ENCODE results near the gene KCNMA1. TPM values are rescaled to one million over a fixed set of nuclear protein-coding genes. Genes with fewer than 3 reads are reported as not detected.

KCNMA1 gene
- total and polyA plus RNA-seq, 7 donors = 15.3 to 427 (median 256) TPM

- Histone ChIP-seq H3K27me3 (no peaks in the 10 kb centered on the region), H3K36me3 (no peaks in the 10 kb centered on the region), H3K27ac (no peak overlapping the region), H3K4me1 (no peaks in the 10 kb centered on the region), H3K4me3 (no peak overlapping the region), H3K9me3 (peaks cover 0 to 5% (median 0%) of the 10 kb centered on the region in 4 donors)
- intact Hi-C loops (cut with DNase I) = no loop called here
- TF ChIP-seq EP300 (IDR thresholded peaks at IDR 0.05) (no peak), POLR2AphosphoS5 (IDR thresholded peaks at IDR 0.05) (no peak)
- TF ChIP-seq, protein P1, sequence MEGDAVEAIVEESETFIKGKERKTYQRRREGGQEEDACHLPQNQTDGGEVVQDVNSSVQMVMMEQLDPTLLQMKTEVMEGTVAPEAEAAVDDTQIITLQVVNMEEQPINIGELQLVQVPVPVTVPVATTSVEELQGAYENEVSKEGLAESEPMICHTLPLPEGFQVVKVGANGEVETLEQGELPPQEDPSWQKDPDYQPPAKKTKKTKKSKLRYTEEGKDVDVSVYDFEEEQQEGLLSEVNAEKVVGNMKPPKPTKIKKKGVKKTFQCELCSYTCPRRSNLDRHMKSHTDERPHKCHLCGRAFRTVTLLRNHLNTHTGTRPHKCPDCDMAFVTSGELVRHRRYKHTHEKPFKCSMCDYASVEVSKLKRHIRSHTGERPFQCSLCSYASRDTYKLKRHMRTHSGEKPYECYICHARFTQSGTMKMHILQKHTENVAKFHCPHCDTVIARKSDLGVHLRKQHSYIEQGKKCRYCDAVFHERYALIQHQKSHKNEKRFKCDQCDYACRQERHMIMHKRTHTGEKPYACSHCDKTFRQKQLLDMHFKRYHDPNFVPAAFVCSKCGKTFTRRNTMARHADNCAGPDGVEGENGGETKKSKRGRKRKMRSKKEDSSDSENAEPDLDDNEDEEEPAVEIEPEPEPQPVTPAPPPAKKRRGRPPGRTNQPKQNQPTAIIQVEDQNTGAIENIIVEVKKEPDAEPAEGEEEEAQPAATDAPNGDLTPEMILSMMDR (IDR thresholded peaks at IDR 0.05) = no peak
- DNase-seq = no peak
Measured at GRCh38 chr10:77653210-77653609, 15.6 kb upstream of the KCNMA1 start.

DNA sequence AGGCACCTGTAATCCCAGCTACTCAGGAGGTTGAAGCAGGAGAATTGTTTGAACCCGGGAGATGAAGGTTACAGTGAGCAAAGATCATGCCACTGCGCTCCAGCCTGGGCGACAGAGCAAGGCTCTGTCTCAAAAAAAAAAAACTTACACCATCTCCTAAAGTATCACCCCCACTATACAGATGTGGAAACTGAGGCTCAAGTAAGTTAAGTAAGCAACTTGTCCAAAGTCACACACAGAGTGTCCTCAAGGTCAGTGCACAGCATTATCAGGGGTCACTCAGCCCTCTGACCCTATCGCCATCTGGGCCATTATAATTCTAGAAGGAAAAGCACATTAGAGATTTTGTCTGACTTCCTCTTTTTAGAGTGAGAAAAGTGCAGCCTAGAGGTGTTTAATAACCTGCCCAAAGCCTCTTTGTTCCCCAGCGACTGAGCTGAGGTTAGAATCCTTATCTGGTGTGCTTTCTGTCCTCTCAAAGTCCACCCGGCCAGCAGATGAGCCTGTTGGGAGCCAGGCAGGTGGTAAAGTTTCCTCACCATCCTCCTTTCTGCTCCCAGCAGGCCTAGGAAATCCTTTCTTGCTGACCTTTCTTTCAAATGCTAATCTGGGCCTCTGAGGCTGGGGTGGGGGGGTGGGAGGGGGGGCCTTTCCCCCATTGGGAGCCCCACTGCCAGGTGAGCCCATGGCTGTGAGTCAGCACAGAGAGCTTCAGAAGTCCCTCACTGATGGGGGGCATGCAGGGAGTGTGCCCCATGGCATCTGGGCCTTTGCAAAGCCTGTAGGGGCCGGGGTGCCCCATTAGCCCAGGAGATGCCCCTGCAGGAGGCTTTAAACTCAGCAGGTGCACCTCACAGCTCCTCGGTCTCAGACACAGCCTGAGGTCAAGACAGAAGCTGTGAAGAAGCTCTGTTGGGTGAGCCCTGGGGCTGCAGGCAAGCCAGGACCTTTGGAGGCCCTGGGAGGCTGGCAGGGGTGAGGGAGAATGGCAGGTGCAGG, 12.0 kb upstream of the KCNMA1 start:
- TF ChIP-seq EP300 (IDR thresholded peaks at IDR 0.05) = no peak
- TF ChIP-seq POLR2A (IDR thresholded peaks at IDR 0.05) = no peak
- no peak for TF ChIP-seq POLR2AphosphoS5 (IDR thresholded peaks at IDR 0.05)
- TF ChIP-seq, protein P1 (IDR thresholded peaks at IDR 0.05) = no peak
- H3K27me3 ChIP-seq = no peaks in the 10 kb centered on the region
- WGBS, 2 donors = 70 to 72% methylated on average over 8 of the region's 8 CpGs
- H3K27ac ChIP-seq = no peak overlapping the region
- H3K4me3 ChIP-seq = no peak overlapping the region
- no peaks in the 10 kb centered on the region for H3K4me1 ChIP-seq
- H3K36me3 ChIP-seq = no peaks in the 10 kb centered on the region
- peaks cover 0 to 5% (median 0%) of the 10 kb centered on the region in 4 donors for H3K9me3 ChIP-seq
- intact Hi-C loops (cut with DNase I) = loop anchor here (5.0 kb wide), 1 partner anchor 58 kb away; no protein-coding TSS in a partner anchor
- no peak for DNase-seq

DNA sequence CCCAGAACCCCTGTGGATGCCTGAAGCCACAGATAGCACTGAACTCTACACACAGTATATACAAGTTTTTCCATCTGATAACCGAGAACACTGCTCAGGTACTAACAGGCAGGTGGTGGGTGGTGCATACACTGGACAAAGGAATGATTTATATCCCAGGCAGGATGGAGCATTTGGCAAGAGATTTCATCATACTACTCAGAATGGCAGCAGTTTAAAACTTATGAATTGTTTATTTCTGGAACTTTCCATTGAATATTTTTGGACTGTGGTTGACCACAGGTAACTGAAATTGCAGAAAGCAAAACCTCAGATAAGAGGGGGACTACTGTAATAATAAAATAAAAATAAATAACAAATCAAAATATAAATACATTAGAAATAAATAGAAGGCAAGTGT, 10.9 kb upstream of the KCNMA1 start:
- Histone ChIP-seq H3K27me3 (no peaks in the 10 kb centered on the region), H3K4me1 (no peaks in the 10 kb centered on the region), H3K9me3 (peaks cover 0 to 5% (median 0%) of the 10 kb centered on the region in 4 donors), H3K4me3 (no peak overlapping the region), H3K36me3 (no peaks in the 10 kb centered on the region), H3K27ac (no peak overlapping the region)
- 10 to 51% methylated on average over 1 of the region's 1 CpG for WGBS, 2 donors
- no peak for DNase-seq
- intact Hi-C loops (cut with DNase I) = loop anchor here (5.0 kb wide), 1 partner anchor 59 kb away; no protein-coding TSS in a partner anchor
- TF ChIP-seq POLR2A (IDR thresholded peaks at IDR 0.05) (no peak), EP300 (IDR thresholded peaks at IDR 0.05) (no peak), POLR2AphosphoS5 (IDR thresholded peaks at IDR 0.05) (no peak)
- TF ChIP-seq, protein P1 (IDR thresholded peaks at IDR 0.05) = no peak

GRCh38 chr10:77647543-77648293, 10.1 kb upstream of the KCNMA1 start:
- intact Hi-C loops (cut with DNase I) = loop anchor here (5.0 kb wide), 1 partner anchor 60 kb away; no protein-coding TSS in a partner anchor
- H3K27ac ChIP-seq = no peak overlapping the region
- H3K36me3 ChIP-seq = no peaks in the 10 kb centered on the region
- no peak overlapping the region for H3K4me3 ChIP-seq
- WGBS, 2 donors = 94 to 95% methylated on average over 4 of the region's 4 CpGs
- no peaks in the 10 kb centered on the region for H3K27me3 ChIP-seq
- TF ChIP-seq POLR2A (IDR thresholded peaks at IDR 0.05) = no peak
- TF ChIP-seq, protein P1 (IDR thresholded peaks at IDR 0.05) = no peak
- TF ChIP-seq EP300 (IDR thresholded peaks at IDR 0.05) = no peak
- no peaks in the 10 kb centered on the region for H3K9me3 ChIP-seq
- H3K4me1 ChIP-seq = no peaks in the 10 kb centered on the region
- DNase-seq = no peak
